GM18511 (cell line): Measurements from ENCODE around the gene ALG9.
"Not testable (repeated sequence)": the region's sequence is repeated elsewhere in the genome, so short reads cannot be mapped to it uniquely, and the experiment has no call there.

Experiments used
- ATAC-seq: cut with Tn5 transposase; IDR thresholded peaks from one replicate; pipeline ENCODE4 v1.9.1; 2021; ENCODE audit warnings: mild to moderate bottlenecking, moderate library complexity; ENCODE audit not compliant: unreplicated experiment

ALG9 gene

GRCh38 chr11:111885053-111885452, 13.7 kb upstream of the ALG9 start:
- not testable (repeated sequence) for ATAC-seq

GRCh38 chr11:111882202-111882601, 10.8 kb upstream of the ALG9 start:
- no peak for ATAC-seq

GRCh38 chr11:111879637-111879960, 8.2 kb upstream of the ALG9 start:
- ATAC-seq: peak; percentile 4

DNA sequence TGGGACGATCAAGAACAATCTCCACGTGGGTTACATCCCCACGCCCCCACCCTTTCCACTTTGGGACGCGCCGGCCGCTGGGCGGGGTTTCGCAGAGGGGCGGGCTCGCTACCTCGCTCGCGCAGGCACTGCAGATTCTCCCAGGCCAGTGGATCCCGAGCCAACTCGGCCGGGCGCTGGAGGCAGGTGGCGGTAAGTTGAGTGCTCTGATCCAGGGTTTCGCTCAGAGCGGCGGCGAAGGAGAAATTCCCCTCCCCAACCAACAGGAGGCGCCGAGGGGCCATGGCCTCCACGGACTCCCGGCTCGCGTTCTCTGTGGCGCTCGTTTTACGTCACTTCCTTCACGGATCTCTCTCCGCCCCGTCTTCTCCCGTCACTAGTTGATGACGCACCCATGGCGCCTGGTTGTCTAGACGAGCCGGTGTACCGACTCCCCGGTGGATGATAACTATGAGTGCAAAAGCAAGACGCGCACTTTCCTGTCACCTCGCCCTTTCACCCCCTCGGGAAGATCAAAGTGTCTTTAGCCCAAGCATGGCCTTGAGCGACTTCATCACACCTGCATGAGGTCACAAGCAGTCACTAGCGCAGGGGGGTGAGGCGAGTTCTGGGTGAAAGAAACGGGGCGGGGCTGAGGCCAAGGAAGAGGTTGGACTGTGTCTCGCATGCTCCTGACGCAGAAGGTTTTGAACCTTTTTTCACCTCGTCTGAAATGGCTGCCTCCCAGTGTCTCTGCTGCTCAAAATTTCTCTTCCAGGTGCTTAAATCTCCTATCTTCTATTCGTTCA, 7.7 kb upstream of the ALG9 start, which contains the start of the genes CFAP68 and FDXACB1:
CFAP68 (plus strand) TSS at position 693 of the 788 bp plus-strand sequence; CDS start at position 713, 20 bp downstream.
FDXACB1 (minus strand) TSS at position 317 of the 788 bp plus-strand sequence; CDS start at position 284, 33 bp downstream.
- peak; percentile 96 for ATAC-seq

DNA sequence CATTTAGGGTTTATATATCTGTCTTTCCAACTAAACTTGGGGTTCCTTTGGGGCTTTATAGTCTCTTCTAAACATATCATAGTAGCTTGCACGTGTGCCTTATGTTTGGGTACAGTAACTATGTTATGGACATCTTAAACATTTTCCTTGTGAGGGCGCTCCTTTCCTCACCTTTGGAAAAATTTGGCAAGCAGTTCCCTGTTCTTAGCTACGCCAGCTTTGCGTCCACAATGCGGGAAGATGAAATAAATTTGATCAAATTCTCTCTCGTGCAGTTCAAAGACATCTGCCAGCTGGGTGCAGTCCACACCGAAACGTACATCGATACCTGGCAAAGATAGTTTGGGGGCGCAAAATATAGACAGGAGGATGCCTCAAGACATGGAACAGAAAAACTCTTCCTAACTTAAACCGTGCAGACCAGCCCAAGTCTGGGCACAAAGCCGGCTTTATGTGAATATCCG, 7.0 kb upstream of the ALG9 start:
- peak; percentile 17 for ATAC-seq

- no peak for ATAC-seq
Observed at GRCh38 chr11:111871693-111872161, 346 bp upstream of the ALG9 start.

- peak; percentile 28 for ATAC-seq
Observed at GRCh38 chr11:111870522-111870885, 877 bp downstream of the ALG9 start.

GRCh38 chr11:111870113-111870512, 1.3 kb downstream of the ALG9 start:
- no peak for ATAC-seq

- ATAC-seq: no peak
Observed at GRCh38 chr11:111860257-111860656, 11.1 kb downstream of the ALG9 start.

DNA sequence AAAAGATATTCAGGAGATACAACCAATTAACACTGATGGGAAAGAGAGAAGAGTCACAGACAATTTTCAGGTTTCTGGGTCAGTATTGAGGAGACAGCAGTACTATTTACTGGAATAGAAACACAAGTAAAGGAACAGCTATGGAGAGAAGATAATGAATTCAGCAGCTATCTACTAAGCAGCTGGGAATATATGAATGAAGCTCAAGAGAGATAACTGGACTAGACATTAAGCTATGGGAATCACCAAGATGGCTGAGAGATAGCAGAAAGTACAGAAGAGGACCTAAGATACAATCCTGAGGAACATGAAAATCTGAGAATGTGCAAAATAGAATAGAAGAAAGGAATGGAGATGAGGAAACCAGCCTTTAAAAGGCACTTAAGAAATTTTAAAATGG, 15.9 kb downstream of the ALG9 start:
- no peak for ATAC-seq

- ATAC-seq: no peak
Observed at GRCh38 chr11:111852103-111852502, 19.3 kb downstream of the ALG9 start.

GRCh38 chr11:111851636-111852035, 19.7 kb downstream of the ALG9 start:
- no peak for ATAC-seq

GRCh38 chr11:111851067-111851466, 20.3 kb downstream of the ALG9 start:
- no peak for ATAC-seq

DNA sequence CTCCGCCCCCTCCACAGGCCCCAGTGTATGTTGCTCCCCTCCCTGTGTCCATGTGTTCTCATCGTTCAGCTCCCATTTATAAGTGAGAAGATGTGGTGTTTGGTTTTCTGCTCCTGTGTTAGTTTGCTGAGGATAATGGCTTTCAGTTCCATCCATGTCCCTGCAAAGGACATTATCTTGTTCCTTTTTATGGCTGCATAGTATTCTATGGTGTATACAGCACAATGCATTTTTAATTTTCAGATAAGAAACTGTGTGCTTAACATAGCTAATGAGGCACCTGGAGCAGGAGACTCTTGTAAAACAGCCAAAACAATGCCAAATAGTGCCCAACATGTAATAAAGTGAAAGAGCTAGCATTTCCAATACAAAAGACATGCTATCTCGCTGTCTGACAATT, 21.8 kb downstream of the ALG9 start:
- no peak for ATAC-seq

DNA sequence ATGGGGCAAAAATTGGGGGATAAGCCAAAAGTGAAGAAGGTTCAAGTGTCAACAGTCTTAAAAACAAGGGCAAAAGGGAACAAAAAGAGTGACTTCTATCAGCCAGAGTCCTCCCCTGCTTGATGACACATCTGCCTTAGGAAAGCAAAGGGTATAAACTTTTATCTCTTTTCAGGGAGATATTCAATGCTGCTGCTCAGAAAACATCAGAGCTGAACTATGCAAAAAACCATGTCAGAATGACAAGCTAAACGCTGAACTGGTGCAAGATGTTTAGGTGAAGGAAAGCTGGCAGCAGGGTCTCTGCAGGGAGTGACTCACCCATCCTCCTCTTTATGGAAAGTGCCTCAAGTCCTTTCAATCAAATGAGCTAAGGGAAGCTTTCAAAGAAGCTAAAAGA, 24.7 kb downstream of the ALG9 start:
- ATAC-seq: no peak

DNA sequence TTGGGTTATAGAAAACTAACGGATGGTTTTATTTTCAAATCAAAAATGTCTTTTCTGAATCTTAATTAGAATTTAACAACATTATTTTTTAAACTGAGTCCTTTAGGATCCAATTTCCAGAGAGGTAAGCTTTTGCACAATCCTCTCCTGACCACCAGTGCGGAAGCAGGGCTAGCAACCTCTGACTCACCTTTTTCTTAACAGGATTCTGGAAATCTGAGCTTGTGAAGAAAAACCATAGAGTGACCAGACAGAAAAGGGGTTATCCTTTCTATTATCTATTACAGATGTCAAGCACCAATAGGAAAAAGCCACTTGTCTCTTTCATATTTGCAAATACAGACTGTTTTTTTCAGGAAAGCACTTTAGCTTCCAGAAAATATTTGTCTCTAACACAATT, 25.3 kb downstream of the ALG9 start:
- ATAC-seq: no peak

GRCh38 chr11:111845276-111846028, 25.9 kb downstream of the ALG9 start:
- no peak for ATAC-seq

- no peak for ATAC-seq
Observed at GRCh38 chr11:111843661-111844060, 27.7 kb downstream of the ALG9 start.

- peak; percentile 58 for ATAC-seq
Observed at GRCh38 chr11:111841370-111842053, 29.9 kb downstream of the ALG9 start.

- ATAC-seq: no peak
Observed at GRCh38 chr11:111840143-111840542, 31.2 kb downstream of the ALG9 start.

DNA sequence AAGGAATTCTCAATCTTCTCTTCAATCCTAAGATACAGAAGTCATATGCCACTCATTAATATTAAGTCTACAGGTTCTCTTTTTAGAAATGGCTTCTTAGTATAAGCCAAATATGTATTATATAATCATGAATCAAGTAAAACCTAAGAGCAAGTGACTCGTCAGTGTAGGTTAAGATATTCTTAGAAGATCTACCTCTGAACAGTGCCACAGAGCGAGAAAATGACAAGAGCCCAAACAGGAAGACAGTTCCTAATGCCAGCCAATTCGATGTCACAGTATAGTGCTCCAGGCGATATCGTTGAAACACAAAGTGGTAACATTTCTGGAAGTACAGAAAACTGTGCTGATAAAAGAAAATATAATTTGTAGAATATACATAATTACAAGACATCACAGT, 33.3 kb downstream of the ALG9 start:
- no peak for ATAC-seq
